A549 (cell line): ENCODE measurements around the gene KRTAP5-2. TPM values are rescaled to one million over a fixed set of nuclear protein-coding genes. Genes with fewer than 3 reads are reported as not detected.
A peak's percentile ranks its signal among the peaks of the same experiment; 100 is the strongest.

ENCODE experiments used
- ATAC-seq, 2 experiments: fragments of 200-7000 bp in 1 of 2; fragments of >200 bp in 1 of 2; cut with Nextera tagmentation in 1 of 2; cut with Tn5 transposase in 1 of 2; 3 replicates each; pipeline versions ENCODE4 v1.8.0 to v1.9.1; 2018 to 2020; ENCODE audit warnings: mild to moderate bottlenecking in 1 of 2, moderate library complexity in 1 of 2
- CTCF ChIA-PET: fragments of 300-600 bp; sonication (Branson Sonifier 250); formaldehyde crosslinking; extraction: SDS; loops from one replicate; lab custom pipeline; 2021; ENCODE audit warnings: antibody characterized with exemption, inconsistent platforms; lab: Yijun Ruan, JAX
- POLR2A ChIA-PET: fragments of 350-600 bp; formaldehyde crosslinking; extraction: SDS; loops from one replicate; lab custom pipeline; 2021; ENCODE audit warnings: antibody characterized with exemption, inconsistent platforms; lab: Yijun Ruan, JAX
- DNase-seq, 2 experiments: peaks; one replicate each; pipeline versions ENCODE4 v3.0.0 to v3.0.0-alpha.2; 2011 to 2016; ENCODE audit warnings: low read depth in 1 of 2, low spot score in 1 of 2
- FAIRE-seq: peaks from 2 replicates; lab custom pipeline; 2011; peaks lifted over from hg19 to GRCh38; lab: Jason Lieb, UNC
- H3K27ac ChIP-seq, 2 experiments: fragments of >200 bp; sonication (Bioruptor Twin); formaldehyde crosslinking; 3 replicates each; pipeline ENCODE4 v1.5.1; 2016 to 2017
- H3K4me1 ChIP-seq: fragments of >200 bp; sonication (Bioruptor Twin); formaldehyde crosslinking; 3 replicates; pipeline ENCODE4 v1.6.1; 2016
- H3K4me2 ChIP-seq: fragments of >200 bp; sonication (Bioruptor Twin); formaldehyde crosslinking; 3 replicates; pipeline ENCODE4 v1.6.1; 2016
- H3K4me3 ChIP-seq: fragments of >200 bp; sonication (Bioruptor Twin); formaldehyde crosslinking; 3 replicates; pipeline ENCODE4 v1.5.1; 2016
- H3K9me3 ChIP-seq: fragments of >200 bp; sonication (Bioruptor Twin); formaldehyde crosslinking; 3 replicates; pipeline ENCODE4 v1.6.1; 2016
- BHLHE40 ChIP-seq: IDR thresholded peaks from 2 replicates; pipeline ENCODE4 v1.6.1; 2012; ENCODE audit warnings: low read depth, low read length, inconsistent platforms
- CBX8 ChIP-seq: fragments of 200-600 bp; sonication (generic); IDR thresholded peaks from 2 replicates; pipeline ENCODE4 v1.6.1; 2016
- CHD4 ChIP-seq: fragments of 200-600 bp; sonication (generic); IDR thresholded peaks from 2 replicates; pipeline ENCODE4 v1.6.1; 2016; ENCODE audit warnings: antibody characterized with exemption, mild to moderate bottlenecking, borderline replicate concordance
- EHF ChIP-seq: fragments of 250-450 bp; sonication (Bioruptor Pico); IDR thresholded peaks from 2 replicates; pipeline ENCODE4 v1.5.0; 2020; ENCODE audit warnings: mild to moderate bottlenecking
- FOXS1 ChIP-seq: fragments of 250-450 bp; sonication (Bioruptor Pico); IDR thresholded peaks from 2 replicates; pipeline ENCODE4 v1.5.0; 2020; ENCODE audit warnings: mild to moderate bottlenecking, moderate library complexity
- HOXB13 ChIP-seq: fragments of 250-450 bp; sonication (Bioruptor Pico); IDR thresholded peaks from 2 replicates; pipeline ENCODE4 v1.5.0; 2020; ENCODE audit warnings: low read depth, mild to moderate bottlenecking, moderate library complexity
- KDM1A ChIP-seq: fragments of 200-600 bp; sonication (generic); IDR thresholded peaks from 2 replicates; pipeline ENCODE4 v1.6.1; 2016; ENCODE audit warnings: low read depth, mild to moderate bottlenecking
- KDM5A ChIP-seq: fragments of 200-600 bp; sonication (generic); IDR thresholded peaks from 2 replicates; pipeline ENCODE4 v1.6.1; 2016; ENCODE audit warnings: antibody characterized with exemption, mild to moderate bottlenecking
- NFE2L2 ChIP-seq: fragments of 150-350 bp; conservative IDR thresholded peaks from 2 replicates; pipeline ENCODE4 v1.6.1; 2014; ENCODE audit warnings: low read length
- NR3C1 ChIP-seq: fragments of >200 bp; sonication (Bioruptor Twin); formaldehyde crosslinking; IDR thresholded peaks from 3 replicates; pipeline ENCODE4 v1.6.1; 2017
- RARB ChIP-seq: fragments of 250-450 bp; sonication (Bioruptor Pico); IDR thresholded peaks from 2 replicates; pipeline ENCODE4 v1.8.0; 2021; ENCODE audit warnings: mild to moderate bottlenecking, moderate library complexity
- RFX5 ChIP-seq: fragments of 450-650 bp; IDR thresholded peaks from 2 replicates; pipeline ENCODE4 v1.7.1; 2014; ENCODE audit warnings: antibody characterized with exemption, mild to moderate bottlenecking, moderate library complexity
- SMC3 ChIP-seq: fragments of >200 bp; sonication (Bioruptor Twin); formaldehyde crosslinking; IDR thresholded peaks from 3 replicates; pipeline ENCODE4 v1.6.1; 2018; ENCODE audit warnings: inconsistent platforms
- TFCP2L1 ChIP-seq: fragments of 250-450 bp; sonication (Bioruptor Pico); IDR thresholded peaks from 2 replicates; pipeline ENCODE4 v1.5.0; 2021; ENCODE audit warnings: mild to moderate bottlenecking
- ZFP36 ChIP-seq: fragments of 450-650 bp; IDR thresholded peaks from 2 replicates; pipeline ENCODE4 v1.6.1; 2014; ENCODE audit warnings: borderline replicate concordance; ENCODE audit not compliant: partially characterized antibody
- ZNF302 ChIP-seq: fragments of 250-450 bp; sonication (Bioruptor Pico); IDR thresholded peaks from 2 replicates; pipeline ENCODE4 v1.9.0; 2021; ENCODE audit warnings: inconsistent platforms, mild to moderate bottlenecking, moderate library complexity
- ZSCAN20 ChIP-seq: fragments of 250-450 bp; sonication (Bioruptor Pico); IDR thresholded peaks from 2 replicates; pipeline ENCODE4 v1.8.0; 2022; ENCODE audit warnings: mild to moderate bottlenecking, moderate library complexity
- WGBS: methylation state at CpG from one replicate; pipeline ENCODE4 v1.1.6; 2017; ENCODE audit errors: missing lambda C conversion rate; 5-methylcytosine and 5-hydroxymethylcytosine counted together
- polyA plus RNA-seq, 4 experiments: library from polyadenylated mRNA; depleted of rRNA in 3 of 4; stranded (reverse); fragments of >200 nt; fragmentation: RNase III in 1 of 4; extraction: RNeasy Plus Mini Kit Qiagen cat#74134 plus additional on column Dnase treatment in 1 of 4; gene quantifications; 2 replicates in 3 of 4; 3 replicates in 1 of 4; pipeline ENCODE4 v1.2.3, GENCODE V29; 2011 to 2017
- TF ChIP-seq, protein P1 (sequence below): fragments of 250-450 bp; sonication (Bioruptor Pico); IDR thresholded peaks from 2 replicates; pipeline ENCODE4 v1.5.0; 2020; ENCODE audit warnings: low read depth, mild to moderate bottlenecking, moderate library complexity
- TF ChIP-seq, protein P2 (sequence below): IDR thresholded peaks from 2 replicates; pipeline ENCODE4 v1.6.1; 2012

KRTAP5-2 gene
- polyA plus RNA-seq, 2 of the 4 experiments (the other 2 are of a cell fraction): not detected

DNA sequence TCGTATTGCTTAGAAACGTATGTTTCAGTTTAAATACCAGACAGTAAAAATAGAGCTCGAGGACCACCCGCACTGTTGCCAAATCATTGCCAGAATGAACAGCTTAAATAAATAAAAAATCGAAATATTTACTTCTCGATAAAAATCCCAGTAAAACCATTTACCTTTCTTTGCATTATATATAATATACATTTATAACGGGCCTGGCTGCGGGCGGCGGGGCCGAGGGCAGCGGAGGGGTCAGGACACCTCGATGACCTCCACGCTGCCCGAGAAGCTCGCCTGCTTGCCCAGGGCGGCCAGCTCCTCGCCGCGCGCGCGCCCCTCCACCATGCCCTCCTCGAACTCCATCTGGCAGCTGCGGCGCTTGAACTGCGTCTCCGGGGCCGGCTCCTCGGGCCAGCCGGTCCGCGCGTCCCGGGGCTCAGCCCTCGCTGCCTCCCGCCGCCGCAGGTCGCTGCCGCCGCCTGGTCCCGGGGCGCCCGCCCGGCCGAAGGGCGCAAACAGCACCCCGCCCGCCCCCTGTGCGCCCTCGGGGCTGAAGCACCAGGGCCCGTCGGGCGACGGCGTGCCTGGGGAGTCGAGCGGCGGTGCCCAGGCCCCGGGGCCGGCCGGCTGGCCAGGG is 41.7 kb downstream of the KRTAP5-2 start:
- ATAC-seq (no peak), DNase-seq (no peak), FAIRE-seq (no peak)
- H3K4me1 ChIP-seq: peaks cover 59% of the 10 kb centered on the region
- CTCF ChIA-PET: interaction anchor here (0.7 to 26.3 kb wide), 4 partner anchors 9 to 133 kb away, joined by 3 to 719 read pairs (median 6); no protein-coding TSS in a partner anchor
- no peak overlapping the region for H3K27ac ChIP-seq
- POLR2A ChIA-PET: interaction anchor here (0.6 kb wide), 1 partner anchor 16 kb away, joined by 3 read pairs; no protein-coding TSS in a partner anchor
- TF ChIP-seq CBX8 (no peak), ZSCAN20 (CRISPR knock-in tag) (no peak)
- H3K4me2 ChIP-seq: no peak overlapping the region
- H3K4me3 ChIP-seq: no peak overlapping the region
- 93% methylated on average over 45 of the region's 63 CpGs for WGBS
- no peaks in the 10 kb centered on the region for H3K9me3 ChIP-seq

DNA sequence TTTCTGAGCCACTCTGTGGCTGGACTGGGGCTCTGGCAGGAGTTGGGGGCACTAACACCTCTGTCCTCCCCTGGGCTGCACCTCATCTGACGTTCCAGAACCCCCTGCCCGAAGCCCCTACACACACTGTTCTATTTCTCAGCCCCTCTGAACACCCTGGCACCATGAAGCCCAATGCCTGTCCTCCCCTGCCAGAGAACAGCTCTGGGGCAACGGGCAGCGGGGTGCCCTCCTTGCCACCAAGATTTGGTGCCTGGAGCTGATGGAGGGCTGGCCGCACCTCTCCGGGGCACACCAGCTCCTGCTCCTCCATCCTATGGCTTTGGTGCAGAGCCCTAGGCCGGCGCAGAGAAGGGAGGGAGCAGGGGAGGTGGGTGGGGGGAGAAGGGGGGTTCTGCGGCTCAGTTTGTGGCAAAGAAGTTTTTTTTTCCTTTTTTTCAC is 42.4 kb downstream of the KRTAP5-2 start:
- ATAC-seq (no peak), DNase-seq (no peak), FAIRE-seq (no peak)
- CTCF ChIA-PET: interaction anchor here (0.7 to 26.3 kb wide), 5 partner anchors 10 to 134 kb away, joined by 3 to 719 read pairs (median 5); no protein-coding TSS in a partner anchor
- POLR2A ChIA-PET: interaction anchor here (0.6 kb wide), 1 partner anchor 17 kb away, joined by 3 read pairs; no protein-coding TSS in a partner anchor
- Histone ChIP-seq H3K4me1 (peaks cover 54% of the 10 kb centered on the region), H3K9me3 (no peaks in the 10 kb centered on the region), H3K4me3 (no peak overlapping the region), H3K4me2 (no peak overlapping the region), H3K27ac (peak overlapping the region in 1 of 2 experiments; percentile 31; a peak in 1 of 6 replicates)
- WGBS: 84% methylated on average over 6 of the region's 9 CpGs
- no peak for TF ChIP-seq KDM1A

DNA sequence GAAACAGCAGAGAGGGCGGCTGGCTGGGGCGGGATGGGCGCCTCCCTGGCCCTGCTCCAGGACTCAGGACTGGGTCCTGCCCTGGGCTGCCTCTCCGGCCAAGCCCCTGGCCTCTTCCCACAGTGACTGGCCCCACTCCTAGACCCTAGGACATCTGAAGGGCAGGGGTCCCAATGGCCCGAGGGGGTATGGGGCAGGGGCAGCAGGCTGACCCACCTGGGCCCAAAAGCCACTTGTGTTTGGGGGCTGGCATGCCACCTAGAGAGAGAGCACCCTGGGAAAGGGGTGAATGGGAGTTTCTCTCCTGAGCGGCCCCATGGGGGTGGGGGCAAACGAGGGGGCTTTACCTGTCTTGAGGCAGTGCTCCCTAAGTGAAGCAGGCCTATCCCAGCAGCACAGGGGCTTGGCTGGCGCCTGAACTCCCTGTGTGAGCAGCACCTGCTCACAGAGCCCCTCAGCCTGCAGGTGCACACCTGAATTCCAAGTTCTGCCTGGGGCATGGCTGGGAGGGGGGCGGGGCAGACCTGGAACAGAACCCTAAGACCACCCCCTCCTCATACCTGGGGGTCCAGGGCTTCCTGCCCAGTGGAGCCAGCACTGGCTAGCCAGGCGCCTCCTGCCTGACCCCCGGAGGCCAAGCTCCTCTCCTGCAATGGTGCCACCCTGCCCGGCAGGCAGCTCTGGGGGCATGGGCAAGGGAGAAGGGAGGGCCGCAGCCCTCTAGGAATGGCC is 42.9 kb downstream of the KRTAP5-2 start:
- CTCF ChIA-PET: interaction anchor here (1.3 to 26.3 kb wide), 5 partner anchors 11 to 20 kb away, joined by 3 to 719 read pairs (median 7); no protein-coding TSS in a partner anchor
- TF ChIP-seq CBX8 (no peak), SMC3 (no peak), NFE2L2 (no peak), RFX5 (no peak), TFCP2L1 (CRISPR knock-in tag) (no peak), KDM5A (no peak), RARB (no peak), EHF (CRISPR knock-in tag) (no peak)
- TF ChIP-seq, protein P1, sequence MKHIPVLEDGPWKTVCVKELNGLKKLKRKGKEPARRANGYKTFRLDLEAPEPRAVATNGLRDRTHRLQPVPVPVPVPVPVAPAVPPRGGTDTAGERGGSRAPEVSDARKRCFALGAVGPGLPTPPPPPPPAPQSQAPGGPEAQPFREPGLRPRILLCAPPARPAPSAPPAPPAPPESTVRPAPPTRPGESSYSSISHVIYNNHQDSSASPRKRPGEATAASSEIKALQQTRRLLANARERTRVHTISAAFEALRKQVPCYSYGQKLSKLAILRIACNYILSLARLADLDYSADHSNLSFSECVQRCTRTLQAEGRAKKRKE (CRISPR knock-in tag): no peak
- TF ChIP-seq, protein P2, sequence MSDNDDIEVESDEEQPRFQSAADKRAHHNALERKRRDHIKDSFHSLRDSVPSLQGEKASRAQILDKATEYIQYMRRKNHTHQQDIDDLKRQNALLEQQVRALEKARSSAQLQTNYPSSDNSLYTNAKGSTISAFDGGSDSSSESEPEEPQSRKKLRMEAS: no peak
- no peak for DNase-seq
- H3K4me1 ChIP-seq: peaks cover 48% of the 10 kb centered on the region
- 72% methylated on average over 7 of the region's 13 CpGs for WGBS
- ATAC-seq: peak in 1 of 2 experiments; percentile 23; a peak in 2 of 6 replicates
- no peak overlapping the region for H3K4me2 ChIP-seq
- no peak overlapping the region for H3K4me3 ChIP-seq
- H3K27ac ChIP-seq: peak overlapping the region in 1 of 2 experiments; percentile 31; a peak in 1 of 6 replicates
- FAIRE-seq: no peak
- H3K9me3 ChIP-seq: no peaks in the 10 kb centered on the region
- POLR2A ChIA-PET: interaction anchor here (0.5 kb wide), 1 partner anchor 17 kb away, joined by 3 read pairs; the partner anchor contains the start of gene DUSP8

DNA sequence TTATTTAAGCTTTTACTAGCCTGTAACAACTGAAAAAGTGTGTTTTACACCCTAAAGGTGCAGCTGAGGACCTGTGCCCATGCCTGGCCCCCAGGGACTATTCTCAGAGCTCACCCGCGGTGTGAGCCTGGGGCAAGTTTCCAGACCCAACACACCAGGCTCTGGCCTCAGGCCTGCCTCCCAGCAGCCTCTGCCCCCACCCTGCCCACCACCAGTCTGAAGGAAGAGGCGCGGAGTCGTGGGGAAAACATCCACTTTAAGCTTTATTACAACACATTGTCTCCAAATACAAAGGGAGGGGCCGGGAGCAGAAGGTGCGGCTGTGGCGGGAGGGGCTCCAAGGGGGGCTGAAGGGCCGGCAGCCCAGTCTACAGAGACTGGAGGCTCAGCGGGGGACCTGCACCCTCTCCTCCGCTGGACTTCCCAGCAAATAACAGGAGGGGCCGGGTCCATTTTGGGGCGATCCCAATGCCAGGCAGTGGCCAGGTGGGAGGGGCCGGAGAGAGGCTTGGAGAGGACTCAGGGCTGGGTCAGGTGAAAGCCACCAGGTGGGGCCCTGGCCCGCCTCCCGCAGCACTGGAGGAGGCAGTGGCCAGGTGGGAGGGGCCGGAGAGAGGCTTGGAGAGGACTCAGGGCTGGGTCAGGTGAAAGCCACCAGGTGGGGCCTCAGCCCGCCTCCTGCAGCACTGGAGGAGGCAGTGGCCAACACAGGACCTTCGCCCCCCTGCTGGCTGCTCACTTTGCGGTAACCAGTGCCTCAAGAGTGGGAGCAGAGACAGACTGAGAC is 44.1 kb downstream of the KRTAP5-2 start:
- 0 out of 3 replicates have a peak overlapping the region, but pooled peaks have one; percentile 14 for H3K4me2 ChIP-seq
- WGBS: 69% methylated on average over 14 of the region's 20 CpGs
- CTCF ChIA-PET: interaction anchor here (0.9 to 26.3 kb wide), 8 partner anchors 11 to 273 kb away, joined by 3 to 719 read pairs (median 4); no protein-coding TSS in a partner anchor
- H3K9me3 ChIP-seq: no peaks in the 10 kb centered on the region
- DNase-seq (no peak), FAIRE-seq (no peak), ATAC-seq (no peak; a peak in 1 of 6 replicates)
- H3K4me3 ChIP-seq: no peak overlapping the region
- POLR2A ChIA-PET: interaction anchor here (0.5 kb wide), 1 partner anchor 116 kb away, joined by 3 read pairs; no protein-coding TSS in a partner anchor
- H3K4me1 ChIP-seq: peaks cover 38% of the 10 kb centered on the region
- H3K27ac ChIP-seq: 0 out of 6 replicates have a peak overlapping the region, but pooled peaks of 1 of the 2 experiments have one; percentile 21
- TF ChIP-seq ZFP36 (no peak), BHLHE40 (no peak), NR3C1 (no peak), FOXS1 (CRISPR knock-in tag) (no peak), HOXB13 (CRISPR knock-in tag) (no peak), CHD4 (no peak), ZNF302 (CRISPR knock-in tag) (no peak)
- TF ChIP-seq, protein P1 (CRISPR knock-in tag): no peak
